Measurements from ENCODE around the gene ANKRD34C.

Gene ANKRD34C

DNA sequence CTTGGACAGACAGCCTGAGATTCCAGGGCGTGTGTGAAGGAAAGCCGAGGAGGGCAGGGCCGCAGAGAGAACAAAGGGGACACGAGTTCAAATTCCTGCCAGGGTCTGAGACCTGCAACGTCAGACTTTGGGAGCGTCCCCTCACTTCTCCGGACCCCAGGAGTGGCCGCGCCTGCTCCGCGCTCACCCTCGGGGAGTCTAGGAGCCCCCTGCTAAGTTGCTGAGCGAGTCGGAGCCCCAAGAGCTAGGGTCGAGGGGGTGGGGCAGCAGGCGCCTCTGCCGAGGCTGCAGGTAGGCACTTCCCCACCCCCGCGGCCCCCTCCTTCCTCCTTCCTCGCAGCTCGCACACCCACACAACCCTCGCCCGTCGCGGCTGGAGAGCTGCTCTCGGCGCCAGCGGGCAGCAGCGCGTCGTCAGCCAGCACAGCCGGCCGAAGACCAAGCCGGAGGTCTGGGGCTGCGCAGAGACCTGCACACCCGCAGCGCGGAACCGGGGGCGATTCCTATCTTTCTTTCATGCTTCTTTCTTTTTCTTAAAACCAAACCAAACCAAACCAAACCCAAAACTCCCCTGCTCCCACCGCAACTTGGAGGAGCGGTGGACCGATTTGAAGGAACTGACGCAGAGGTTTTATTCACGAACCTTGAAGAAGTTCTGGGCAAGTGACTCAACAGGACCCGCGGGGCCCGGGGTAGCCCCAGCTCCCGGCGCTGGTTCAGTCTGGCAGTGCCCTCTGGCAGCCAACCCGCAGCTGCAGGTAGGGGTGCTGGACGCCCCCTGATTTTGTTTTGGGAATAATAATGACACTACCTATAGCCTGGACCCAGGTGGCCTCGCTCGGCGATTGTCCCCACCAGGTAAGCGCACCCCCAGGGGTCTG lies at the start of gene ANKRD34C:
Gene ANKRD34C (plus strand): TSS at position 352 of the 881 bp plus-strand sequence. CDS start 10,563 bp downstream, outside the sequence.
- intact Hi-C loops (cut with DNase I), result no loop called here
- DNase-seq, result peak in 8 of 10 donors; percentile 23 to 92 (median 50)

DNA sequence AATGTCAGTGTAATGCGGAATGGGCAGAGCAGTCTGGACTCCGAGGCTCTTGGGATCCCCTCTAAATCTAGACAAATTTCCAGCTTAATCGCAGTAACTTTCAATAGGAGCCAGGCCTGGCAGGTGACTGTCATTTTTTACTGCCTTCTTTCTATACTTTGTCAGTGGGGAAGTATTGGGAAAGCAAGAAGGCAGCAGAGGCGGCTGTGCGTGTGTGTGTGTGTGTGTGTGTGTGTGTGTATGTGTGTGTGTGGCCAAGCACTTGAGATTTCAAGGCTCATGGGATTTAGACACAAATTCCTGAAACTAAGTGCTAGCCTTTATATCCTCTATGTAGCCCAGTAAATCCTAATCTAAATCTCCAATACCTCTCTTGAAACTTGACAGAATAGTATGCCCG lies 49.3 kb upstream of the ANKRD34C start:
- DNase-seq, result no peak
- intact Hi-C loops (cut with DNase I), result no loop called here

DNA sequence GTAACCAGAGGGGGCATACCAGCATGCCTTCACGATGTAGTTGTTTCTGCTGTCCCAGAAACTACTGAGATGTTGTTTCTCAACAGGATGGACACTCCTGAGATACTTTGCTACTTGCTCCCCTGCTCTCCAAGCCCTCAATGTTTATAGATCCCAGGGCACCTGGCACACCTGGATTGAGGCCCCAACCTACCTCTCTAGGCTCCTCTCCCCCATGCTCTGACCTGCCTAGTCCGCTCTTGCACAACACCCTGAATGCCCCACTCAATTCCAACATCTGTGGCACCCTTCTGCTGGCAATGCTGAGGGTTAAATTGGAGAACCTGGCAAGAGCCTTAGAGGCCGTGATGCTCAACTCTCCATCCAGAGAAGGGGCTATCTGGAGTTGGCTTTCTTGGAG lies 42.5 kb upstream of the ANKRD34C start:
- intact Hi-C loops (cut with DNase I), result no loop called here
- no peak for DNase-seq

DNA sequence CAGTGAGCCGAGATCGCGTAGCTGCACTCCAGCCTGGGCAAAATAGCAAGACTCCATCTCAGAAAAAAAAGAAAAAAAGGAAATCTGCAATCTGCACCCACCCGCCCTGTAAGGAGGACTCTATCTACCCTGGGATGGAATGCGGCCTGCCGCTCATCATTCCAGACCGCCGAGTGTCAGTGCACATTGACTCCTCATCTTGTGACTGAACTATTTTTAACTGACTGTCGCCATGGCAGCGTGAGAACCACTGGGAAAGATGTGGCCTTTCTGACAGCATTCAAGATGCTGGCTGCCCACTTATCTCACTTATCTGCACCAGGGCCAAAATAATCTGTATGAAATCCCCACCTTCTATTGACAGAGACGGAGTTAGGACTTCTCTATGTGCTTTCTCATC lies 38.8 kb upstream of the ANKRD34C start:
- DNase-seq, result peak in 4 of 10 donors; percentile 29 to 85 (median 56)

DNA sequence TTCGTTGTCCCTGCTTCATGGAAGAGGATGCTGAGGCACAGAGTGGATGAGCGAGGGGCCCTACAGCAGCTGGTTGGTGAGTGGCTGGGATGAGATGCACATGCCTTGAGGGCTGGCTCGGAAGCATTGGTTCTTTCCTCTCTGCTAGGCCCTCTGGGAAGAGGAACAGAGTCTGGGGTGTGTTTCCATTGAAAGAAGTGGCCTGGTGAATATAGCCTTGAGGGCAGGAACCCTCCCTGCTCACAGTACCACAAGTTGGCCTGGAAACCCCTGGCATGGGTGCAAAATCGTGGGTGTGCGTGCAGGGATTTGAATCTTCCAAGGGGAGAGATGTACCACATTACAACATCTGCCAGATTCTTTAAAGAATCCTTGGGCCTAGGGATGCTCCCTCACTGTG lies 37.6 kb upstream of the ANKRD34C start:
- DNase-seq, result no peak
- intact Hi-C loops (cut with DNase I), result no loop called here

More for the DNA sequence above, 38.8 kb upstream of the ANKRD34C start:
- intact Hi-C loops (cut with DNase I), result no loop called here

DNA sequence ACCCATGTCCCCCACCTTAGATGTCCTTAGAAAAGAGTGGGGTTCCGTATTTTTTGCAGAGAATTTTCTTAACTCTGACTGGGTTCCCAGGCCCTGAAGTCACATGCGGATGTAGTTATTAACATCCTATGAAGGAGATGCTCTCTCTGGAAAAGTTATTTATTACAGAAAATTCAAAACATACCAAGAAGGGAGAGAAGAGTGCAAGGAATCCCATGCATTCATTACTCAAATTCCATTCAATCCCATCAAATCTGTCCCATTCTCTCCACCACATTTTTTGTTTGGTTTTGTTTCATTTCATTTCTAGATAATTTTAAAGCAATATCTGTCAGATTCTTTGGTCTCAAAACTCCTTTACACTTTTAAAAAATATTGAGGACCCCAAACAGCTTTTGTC lies 34.3 kb upstream of the ANKRD34C start:
- intact Hi-C loops (cut with DNase I), result no loop called here
- no peak for DNase-seq

DNA sequence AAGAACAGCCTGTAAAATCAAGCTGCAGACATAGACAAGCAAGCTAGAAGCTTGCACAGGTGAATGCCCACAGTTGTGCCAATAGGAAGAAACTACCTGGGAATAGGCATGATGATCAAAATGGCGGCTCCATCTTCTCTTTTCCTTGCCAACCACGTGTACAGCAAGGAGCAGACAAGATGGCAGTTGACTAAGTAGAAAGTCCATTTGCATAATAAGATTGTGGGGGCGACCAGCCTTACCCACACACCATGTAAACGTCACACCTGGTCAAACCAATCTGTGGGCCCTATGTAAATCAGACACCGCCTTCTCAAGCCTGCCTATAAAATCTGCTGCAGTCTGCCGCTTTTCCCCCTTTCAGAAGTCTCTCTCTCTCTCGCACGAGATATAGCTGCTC lies 25.1 kb upstream of the ANKRD34C start:
- intact Hi-C loops (cut with DNase I), result no loop called here
- DNase-seq, result no peak

DNA sequence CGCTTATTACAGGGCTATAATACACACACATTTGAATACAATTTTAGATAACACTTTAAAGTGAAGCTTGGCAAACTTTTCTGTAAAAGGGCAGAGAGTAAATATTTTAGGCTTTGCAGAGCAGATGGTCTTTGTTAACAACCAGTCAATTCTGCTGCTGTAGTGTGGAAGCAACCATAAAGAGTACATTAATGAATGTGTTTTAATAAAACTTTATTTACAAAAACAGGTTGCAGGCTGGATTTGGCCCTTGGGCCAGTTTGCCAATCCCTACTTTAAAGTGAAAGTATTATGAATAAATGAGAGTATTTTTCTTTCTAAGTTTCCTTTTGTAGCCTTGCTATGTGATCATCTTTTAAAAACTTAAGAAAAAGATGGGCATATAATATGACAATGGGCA lies 20.7 kb upstream of the ANKRD34C start:
- no peak for DNase-seq
- intact Hi-C loops (cut with DNase I), result no loop called here

DNA sequence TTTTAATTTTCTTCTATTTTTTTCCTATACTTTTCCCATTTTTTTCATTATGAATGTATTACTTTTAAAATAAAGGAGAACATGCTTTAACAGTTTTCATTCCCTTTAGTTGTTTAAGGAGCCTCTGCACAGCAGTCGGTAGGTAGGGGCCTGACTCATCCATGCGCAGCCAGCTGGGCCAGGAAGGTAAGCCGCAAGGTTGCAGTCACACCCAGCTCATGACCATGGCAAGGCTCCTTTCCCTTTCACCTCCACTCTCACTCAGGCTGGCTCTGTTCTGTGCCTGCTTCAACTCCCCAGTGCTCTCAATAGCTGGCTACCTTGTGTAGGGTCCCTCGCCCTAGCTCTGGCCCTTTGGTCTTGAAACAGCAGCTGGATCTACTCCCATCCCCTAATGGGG lies 17.4 kb upstream of the ANKRD34C start:
- peak in 1 of 10 donors; percentile 60 for DNase-seq
- intact Hi-C loops (cut with DNase I), result no loop called here

DNA sequence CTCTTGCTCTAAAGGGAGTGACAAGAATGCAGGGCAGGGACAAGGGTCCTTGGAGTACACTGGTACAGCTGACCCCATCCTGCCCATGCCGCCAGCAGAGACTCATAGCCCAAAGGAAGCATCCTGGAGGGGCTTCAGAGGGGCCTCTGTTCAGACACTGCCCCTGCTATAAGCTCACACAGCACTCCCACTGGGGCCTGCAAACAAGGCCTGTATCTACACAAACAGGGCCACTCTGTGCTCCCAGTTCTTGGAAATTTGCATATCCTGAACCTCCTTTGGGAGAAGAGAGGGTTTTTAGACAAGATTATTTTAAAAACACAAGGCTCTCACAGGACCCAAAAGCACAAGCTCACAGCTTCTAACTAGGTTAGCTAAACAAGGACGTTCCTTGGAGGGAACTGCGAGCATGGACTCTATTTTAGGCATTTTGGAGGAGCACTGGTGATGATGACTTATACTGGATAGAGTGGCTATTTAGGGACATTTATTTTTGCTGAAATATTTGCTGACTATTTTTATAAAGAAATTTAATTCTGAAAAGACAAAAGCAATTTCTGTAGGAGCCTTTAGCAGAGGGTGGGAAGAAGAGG lies 16.4 kb upstream of the ANKRD34C start:
- peak in 3 of 10 donors; percentile 12 to 79 (median 30) for DNase-seq

DNA sequence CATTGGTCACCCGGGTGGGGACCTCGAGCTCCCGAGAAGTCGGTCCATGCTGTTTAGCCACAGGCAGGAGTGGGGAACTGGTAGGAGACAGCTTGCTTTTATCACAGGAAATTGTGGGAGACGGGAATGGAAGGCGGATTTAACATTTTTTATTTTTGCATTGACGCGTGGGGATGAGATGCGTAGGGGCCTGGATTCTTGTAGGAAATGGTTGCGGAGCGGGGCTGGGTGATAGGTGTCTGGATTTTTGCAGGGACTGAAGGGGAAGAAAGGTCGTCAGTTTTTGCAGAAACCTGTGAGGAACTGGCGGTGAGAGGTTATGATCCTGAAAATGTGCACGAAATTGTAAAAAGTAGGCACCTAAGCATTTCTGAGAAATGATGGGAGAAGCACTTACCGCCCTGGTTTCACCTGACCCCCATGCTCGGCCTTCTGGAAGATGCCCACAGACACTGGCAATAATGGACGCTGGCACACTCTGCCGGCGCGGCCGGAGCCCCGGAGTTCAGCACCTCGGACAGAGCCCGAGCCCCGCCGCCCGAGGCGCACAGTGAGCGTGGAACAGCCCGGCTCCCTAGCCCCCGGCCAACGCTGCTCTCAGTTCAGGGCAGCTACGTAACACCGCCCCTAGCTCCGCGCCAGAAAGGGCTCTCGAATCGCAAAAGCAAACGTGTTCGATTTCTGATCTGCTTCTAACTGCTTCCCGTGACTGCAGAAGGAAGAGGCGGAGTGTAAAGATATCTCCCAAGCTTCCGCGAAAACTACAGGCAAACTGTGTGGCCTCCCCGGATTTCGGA lies 928 bp downstream of the ANKRD34C start:
- intact Hi-C loops (cut with DNase I), result no loop called here
- peak in 9 of 10 donors; percentile 36 to 90 (median 54) for DNase-seq

More for the DNA sequence above, 16.4 kb upstream of the ANKRD34C start:
- intact Hi-C loops (cut with DNase I), result no loop called here

DNA sequence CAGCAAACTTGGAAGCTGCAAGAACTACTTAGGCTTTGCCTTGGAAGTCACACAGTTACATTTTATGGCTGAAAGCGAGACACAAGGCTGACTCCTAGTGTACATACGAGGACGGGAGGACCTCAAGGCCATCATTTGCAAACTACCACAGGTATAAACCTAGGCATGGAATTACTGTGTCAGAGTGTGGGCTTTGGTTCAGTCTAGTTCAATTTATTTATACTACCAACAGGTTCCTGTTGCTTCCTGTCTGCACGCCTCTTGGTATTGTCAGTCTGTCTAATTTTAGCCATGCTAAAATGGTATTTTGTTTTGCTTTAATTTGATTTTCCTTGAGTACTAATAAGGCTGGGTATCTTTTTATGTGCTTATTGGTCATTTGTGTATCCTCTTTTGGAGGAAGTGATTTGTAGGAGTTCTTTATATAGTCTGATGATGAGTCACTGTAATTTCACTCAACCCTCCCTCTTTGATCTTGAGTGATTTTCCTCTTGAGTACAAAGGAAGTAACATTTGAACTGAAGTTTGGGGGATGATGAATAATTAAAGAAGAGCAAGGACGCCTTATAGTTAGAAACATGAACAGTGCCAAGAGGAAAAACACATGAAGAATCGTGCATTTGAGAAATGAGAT lies 8.2 kb downstream of the ANKRD34C start:
- DNase-seq, result no peak
- intact Hi-C loops (cut with DNase I), result no loop called here

DNA sequence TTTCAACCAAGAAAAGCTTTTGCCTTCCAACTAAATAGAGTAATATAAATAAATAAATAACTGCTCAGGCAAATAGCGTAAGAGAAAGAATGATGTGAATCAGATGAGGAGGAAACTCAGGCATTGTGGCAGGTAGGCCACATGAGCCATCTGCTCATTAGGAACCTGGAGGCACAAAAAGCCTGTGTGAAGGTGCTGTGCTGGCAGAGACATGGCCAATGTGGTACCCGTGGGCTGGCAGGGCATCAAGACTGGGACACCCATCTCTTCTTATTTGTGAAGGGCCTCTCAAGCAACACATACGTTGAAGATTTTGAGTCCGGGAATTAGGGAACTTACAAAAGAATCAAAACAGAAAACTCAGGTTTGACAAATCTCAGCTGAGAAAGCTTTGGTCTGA lies 9.5 kb downstream of the ANKRD34C start:
- intact Hi-C loops (cut with DNase I), result no loop called here

DNA sequence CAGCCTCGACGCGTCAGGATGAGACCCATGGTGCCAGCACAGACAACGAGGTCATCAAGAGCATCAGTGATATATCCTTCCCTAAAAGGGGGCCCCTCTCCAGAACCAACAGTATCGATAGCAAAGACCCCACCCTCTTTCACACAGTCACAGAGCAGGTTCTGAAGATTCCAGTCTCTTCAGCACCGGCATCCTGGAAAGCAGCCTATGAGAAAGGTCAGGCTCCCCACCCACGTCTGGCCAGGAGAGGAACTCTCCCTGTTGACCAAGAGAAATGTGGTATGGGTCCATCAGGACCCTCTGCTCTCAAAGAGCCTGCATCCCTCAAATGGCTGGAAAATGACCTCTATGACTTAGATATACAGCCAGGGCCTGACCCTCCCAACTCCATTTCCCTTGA lies 11.6 kb downstream of the ANKRD34C start:
- DNase-seq, result no peak
- intact Hi-C loops (cut with DNase I), result no loop called here

More for the DNA sequence above, 9.5 kb downstream of the ANKRD34C start:
- DNase-seq, result no peak

DNA sequence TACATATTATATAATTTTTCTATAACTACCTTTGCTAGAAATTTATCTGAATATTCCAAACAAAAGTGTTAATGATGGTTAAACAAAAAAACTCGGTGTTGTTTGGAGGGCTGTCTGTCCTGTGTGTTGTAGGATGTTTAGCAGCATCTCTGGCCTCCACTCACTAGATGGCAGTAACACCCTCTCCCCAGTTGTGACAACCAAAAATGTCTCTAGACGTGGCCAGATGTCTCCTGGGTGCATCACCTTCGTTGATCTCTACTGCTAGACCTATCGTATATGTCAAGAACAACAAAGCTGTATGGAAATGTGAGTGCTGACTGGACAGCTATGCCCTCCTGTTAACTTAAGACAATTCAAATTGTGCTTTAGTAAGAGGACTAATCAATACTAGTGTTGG lies 14.1 kb downstream of the ANKRD34C start:
- intact Hi-C loops (cut with DNase I), result no loop called here
- no peak for DNase-seq

DNA sequence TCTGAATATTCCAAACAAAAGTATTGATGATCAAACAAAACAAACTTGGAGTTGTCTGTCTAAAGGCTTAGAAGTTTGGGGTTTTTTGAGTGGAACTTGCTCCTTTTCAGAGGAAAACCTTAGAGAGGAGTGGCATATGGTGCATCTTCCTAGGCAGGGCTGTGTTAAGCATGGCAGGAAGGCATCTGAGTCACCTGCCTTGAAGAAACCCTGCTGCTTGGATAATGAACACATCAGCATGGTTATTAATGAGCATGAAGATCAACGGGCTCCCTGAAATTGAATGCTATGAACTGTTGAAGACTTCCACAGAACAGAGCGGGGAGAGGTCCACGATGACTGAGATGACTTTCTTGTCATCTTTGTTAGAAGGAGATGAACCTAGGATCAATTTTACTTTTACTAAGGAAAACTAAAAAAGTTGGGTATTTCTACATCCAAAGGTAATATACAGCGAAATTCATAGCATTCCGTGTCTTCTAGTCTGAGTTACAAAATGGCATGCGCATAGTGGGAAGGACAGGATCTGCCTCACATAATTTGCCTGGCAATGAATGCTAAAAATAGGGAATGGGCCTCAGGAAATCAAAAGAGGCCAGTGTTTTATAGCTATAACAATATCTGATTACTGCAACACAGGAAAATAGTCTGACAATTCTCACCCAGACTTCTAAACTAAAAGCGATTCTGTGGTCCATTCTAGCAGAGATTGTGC lies 16.8 kb downstream of the ANKRD34C start:
- DNase-seq, result no peak
- intact Hi-C loops (cut with DNase I), result no loop called here

DNA sequence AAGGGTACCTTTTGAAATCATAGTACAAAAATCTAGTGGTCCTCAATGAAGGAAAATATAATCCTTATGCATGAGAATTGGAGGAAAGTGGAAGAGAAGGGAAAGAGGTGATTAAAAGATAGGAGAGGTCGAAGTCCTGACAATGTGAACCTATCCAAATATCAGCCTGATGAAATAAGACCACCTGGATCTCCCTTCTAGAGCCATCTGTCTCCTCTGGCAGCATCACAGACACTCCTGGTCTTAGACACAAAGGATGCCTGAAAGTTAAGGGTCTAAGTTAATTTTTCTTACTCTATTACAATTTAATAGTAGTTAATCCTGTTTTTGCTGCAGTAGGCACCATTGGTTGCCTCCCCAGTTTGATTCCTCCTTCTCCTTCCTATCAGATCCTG lies 17.3 kb downstream of the ANKRD34C start:
- DNase-seq, result no peak
- intact Hi-C loops (cut with DNase I), result no loop called here

DNA sequence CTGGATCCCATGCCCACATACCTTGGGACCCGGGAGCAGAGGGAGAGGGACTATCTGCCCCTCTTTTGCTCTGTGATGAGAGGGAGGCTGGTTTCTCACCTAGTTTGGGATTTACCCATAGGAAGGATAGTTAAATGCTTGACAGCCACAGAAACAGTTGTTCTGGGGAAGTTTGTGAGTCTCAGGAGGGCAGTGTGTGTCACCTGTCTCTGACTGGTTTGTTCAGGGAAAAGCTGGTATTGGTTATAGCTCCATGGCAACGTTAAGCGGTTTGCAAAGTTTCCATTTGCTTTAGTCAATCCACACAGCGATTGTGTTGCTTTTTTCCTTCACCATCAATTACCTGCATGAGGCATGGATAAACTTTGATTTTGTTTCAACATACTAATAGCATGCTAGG lies 24.7 kb downstream of the ANKRD34C start:
- intact Hi-C loops (cut with DNase I), result no loop called here
- DNase-seq, result no peak

DNA sequence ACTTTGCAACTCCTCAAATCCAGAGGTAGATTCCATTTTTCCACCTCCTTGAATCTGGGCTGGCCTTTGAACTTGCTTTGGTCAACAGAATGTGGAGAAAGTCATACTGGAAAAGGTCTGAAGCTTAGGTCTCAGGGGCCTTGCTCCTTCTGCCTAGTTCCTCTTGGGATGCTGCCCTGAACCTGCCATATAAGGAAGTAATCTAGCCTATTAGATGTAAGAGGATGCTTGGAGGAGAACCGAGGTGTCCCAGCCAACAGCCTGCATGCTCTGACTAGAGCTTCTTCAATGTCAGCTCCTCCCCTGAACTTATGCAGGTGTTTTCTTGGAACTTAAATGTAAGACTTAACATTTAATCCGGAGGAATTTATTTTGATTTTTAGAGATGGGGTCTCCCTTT lies 26.4 kb downstream of the ANKRD34C start:
- intact Hi-C loops (cut with DNase I), result no loop called here

DNA sequence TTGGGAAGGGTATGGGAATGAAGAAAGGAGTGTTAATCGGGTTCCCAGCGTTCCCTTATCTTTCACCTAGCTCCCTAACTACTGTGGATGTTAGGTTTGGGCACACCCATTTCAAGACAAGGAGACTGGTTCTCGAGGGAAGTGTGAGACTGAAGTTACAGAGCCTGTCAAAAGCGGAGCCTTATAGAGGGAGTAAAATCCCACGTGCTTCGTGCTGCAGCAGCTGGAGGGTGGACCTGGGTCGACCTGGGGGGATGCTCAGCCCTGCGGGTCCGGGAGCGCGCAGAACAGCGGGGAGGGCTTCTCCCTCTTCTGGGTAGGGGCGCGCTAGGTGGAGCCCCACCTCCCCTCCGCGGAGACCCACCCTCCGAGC lies 28.1 kb downstream of the ANKRD34C start:
- intact Hi-C loops (cut with DNase I), result no loop called here
- no peak for DNase-seq

More for the DNA sequence above, 26.4 kb downstream of the ANKRD34C start:
- no peak for DNase-seq
